Breast epithelium (tissue), 3 donors: ENCODE results near the gene BAAT.
"Not testable (repeated sequence)": the region's sequence is repeated elsewhere in the genome, so short reads cannot be mapped to it uniquely, and the experiment has no call there.

Experiments used
- POLR2A ChIP-seq: fragments of 450-650 bp; IDR thresholded peaks from one replicate; pipeline ENCODE4 v1.6.1; 2016; ENCODE audit warnings: antibody characterized with exemption, mild to moderate bottlenecking, moderate library complexity
- POLR2AphosphoS5 ChIP-seq, 3 donors: sonication (generic); formaldehyde crosslinking; IDR thresholded peaks; one replicate each; pipeline ENCODE4 v1.6.1; 2017; ENCODE audit warnings: antibody characterized with exemption in 3 of 3
- TF ChIP-seq, protein P1 (sequence below), 3 donors: fragments of 450-650 bp; IDR thresholded peaks; one replicate each; pipeline ENCODE4 v1.5.1; 2016 to 2017; ENCODE audit warnings: antibody characterized with exemption in 3 of 3, mild to moderate bottlenecking in 3 of 3, moderate library complexity in 3 of 3

DNA sequence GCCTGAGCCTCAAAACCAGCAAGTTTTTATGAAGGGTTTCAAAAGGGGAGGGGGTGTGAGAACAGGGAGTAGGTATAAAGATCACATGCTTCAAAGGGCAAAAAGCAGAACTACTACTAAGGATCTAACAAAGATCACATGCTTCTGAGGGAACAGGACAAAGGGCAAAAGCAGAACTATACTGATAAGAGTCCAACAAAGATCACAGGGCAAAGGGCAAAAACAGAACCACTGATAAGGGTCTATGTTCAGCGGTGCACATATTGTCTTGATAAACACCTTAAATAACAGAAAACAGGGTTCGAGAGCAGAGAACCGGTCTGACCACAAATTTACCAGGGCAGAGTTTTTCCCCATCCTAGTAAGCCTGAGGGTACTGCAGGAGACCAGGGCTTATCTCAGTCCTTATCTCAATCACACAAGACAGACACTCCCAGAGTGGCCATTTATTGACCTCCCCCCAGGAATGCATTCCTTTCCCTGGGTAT, 57.3 kb downstream of the BAAT start:
- TF ChIP-seq, protein P1, sequence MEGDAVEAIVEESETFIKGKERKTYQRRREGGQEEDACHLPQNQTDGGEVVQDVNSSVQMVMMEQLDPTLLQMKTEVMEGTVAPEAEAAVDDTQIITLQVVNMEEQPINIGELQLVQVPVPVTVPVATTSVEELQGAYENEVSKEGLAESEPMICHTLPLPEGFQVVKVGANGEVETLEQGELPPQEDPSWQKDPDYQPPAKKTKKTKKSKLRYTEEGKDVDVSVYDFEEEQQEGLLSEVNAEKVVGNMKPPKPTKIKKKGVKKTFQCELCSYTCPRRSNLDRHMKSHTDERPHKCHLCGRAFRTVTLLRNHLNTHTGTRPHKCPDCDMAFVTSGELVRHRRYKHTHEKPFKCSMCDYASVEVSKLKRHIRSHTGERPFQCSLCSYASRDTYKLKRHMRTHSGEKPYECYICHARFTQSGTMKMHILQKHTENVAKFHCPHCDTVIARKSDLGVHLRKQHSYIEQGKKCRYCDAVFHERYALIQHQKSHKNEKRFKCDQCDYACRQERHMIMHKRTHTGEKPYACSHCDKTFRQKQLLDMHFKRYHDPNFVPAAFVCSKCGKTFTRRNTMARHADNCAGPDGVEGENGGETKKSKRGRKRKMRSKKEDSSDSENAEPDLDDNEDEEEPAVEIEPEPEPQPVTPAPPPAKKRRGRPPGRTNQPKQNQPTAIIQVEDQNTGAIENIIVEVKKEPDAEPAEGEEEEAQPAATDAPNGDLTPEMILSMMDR (IDR thresholded peaks at IDR 0.05): not testable (repeated sequence)
- TF ChIP-seq POLR2AphosphoS5 (IDR thresholded peaks at IDR 0.05); POLR2A: not testable (repeated sequence)
